IMR-90 (cell line): Measurements from ENCODE around the gene MAB21L2. TPM values are rescaled to one million over a fixed set of nuclear protein-coding genes. Genes with fewer than 3 reads are reported as not detected.
"Not testable (repeated sequence)": the region's sequence is repeated elsewhere in the genome, so short reads cannot be mapped to it uniquely, and the experiment has no call there.

Source experiments
- ATAC-seq: fragments of 200-7000 bp; cut with Tn5 transposase; 2 replicates; pipeline ENCODE4 v1.9.1; 2020; ENCODE audit warnings: low read depth, mild to moderate bottlenecking, moderate library complexity
- BruUV-seq: library from RNA; stranded (reverse); fragments of 400-500 nt; replicated peaks from 2 replicates; lab custom pipeline; 2021; lab: Mats Ljungman, UMichigan
- CTCF ChIA-PET: fragments of 300-600 bp; formaldehyde crosslinking; extraction: SDS; loops from one replicate; lab custom pipeline; 2021; ENCODE audit warnings: antibody characterized with exemption; lab: Yijun Ruan, JAX
- POLR2A ChIA-PET: fragments of 300-600 bp; sonication (Branson Sonifier 250); formaldehyde crosslinking; loops from one replicate; lab custom pipeline; 2022; ENCODE audit warnings: antibody characterized with exemption; ENCODE audit not compliant: unreplicated experiment; lab: Charles Lee
- DNase-seq: peaks from one replicate; pipeline ENCODE4 v3.0.0; 2013
- H2AFZ ChIP-seq: replicated peaks from 2 replicates; pipeline ENCODE3; 2013; ENCODE audit warnings: low read length, mild to moderate bottlenecking; ENCODE audit not compliant: poor library complexity
- H2AK5ac ChIP-seq: 2 replicates; pipeline ENCODE4 v1.6.1; 2013; ENCODE audit warnings: low read depth, low read length, inconsistent platforms
- H2AK9ac ChIP-seq: replicated peaks from 2 replicates; pipeline ENCODE3; 2013; ENCODE audit warnings: mild to moderate bottlenecking, low read depth, low read length, moderate library complexity; ENCODE audit not compliant: poor library complexity
- H2BK120ac ChIP-seq: 2 replicates; pipeline ENCODE4 v1.6.1; 2013; ENCODE audit warnings: low read depth, low read length, inconsistent platforms
- H2BK15ac ChIP-seq: 3 replicates; pipeline ENCODE4 v1.6.1; 2013; ENCODE audit warnings: low read depth, low read length, inconsistent platforms
- H2BK20ac ChIP-seq: 2 replicates; pipeline ENCODE4 v1.6.1; 2013; ENCODE audit warnings: low read depth, mild to moderate bottlenecking, inconsistent platforms, low read length, moderate library complexity
- H2BK5ac ChIP-seq: 2 replicates; pipeline ENCODE4 v1.6.1; 2013; ENCODE audit warnings: mild to moderate bottlenecking, low read depth, low read length, inconsistent platforms; ENCODE audit not compliant: poor library complexity, severe bottlenecking
- H3K14ac ChIP-seq: replicated peaks from 2 replicates; pipeline ENCODE4 v1.6.1; 2013; ENCODE audit warnings: low read depth, low read length, inconsistent platforms
- H3K18ac ChIP-seq: 2 replicates; pipeline ENCODE4 v1.6.1; 2013; ENCODE audit warnings: low read depth, low read length, control low read depth
- H3K23ac ChIP-seq: 2 replicates; pipeline ENCODE4 v1.6.1; 2013; ENCODE audit warnings: low read depth, low read length, inconsistent platforms
- H3K27ac ChIP-seq: 2 replicates; pipeline ENCODE4 v1.5.1; 2013; ENCODE audit warnings: mild to moderate bottlenecking, control low read depth, low read length; ENCODE audit not compliant: insufficient read depth
- H3K27me3 ChIP-seq: 2 replicates; pipeline ENCODE4 v1.6.1; 2013; ENCODE audit warnings: low read length; ENCODE audit not compliant: control insufficient read depth, insufficient read depth
- H3K36me3 ChIP-seq: 2 replicates; pipeline ENCODE4 v1.6.1; 2013; ENCODE audit warnings: low read length, mixed read lengths; ENCODE audit not compliant: control insufficient read depth, insufficient read depth
- H3K4ac ChIP-seq: 2 replicates; pipeline ENCODE4 v1.6.1; 2013; ENCODE audit warnings: low read depth, low read length, inconsistent platforms
- H3K4me1 ChIP-seq: 2 replicates; pipeline ENCODE4 v1.6.1; 2013; ENCODE audit warnings: low read length, mixed read lengths; ENCODE audit not compliant: control insufficient read depth, insufficient read depth
- H3K4me2 ChIP-seq: 2 replicates; pipeline ENCODE4 v1.6.1; 2013; ENCODE audit warnings: low read depth, mild to moderate bottlenecking, control low read depth, low read length, moderate library complexity
- H3K4me3 ChIP-seq: 2 replicates; pipeline ENCODE4 v1.5.1; 2013; ENCODE audit warnings: low read depth, mild to moderate bottlenecking, control low read depth, low read length, moderate library complexity; ENCODE audit not compliant: insufficient read depth
- H3K56ac ChIP-seq: 2 replicates; pipeline ENCODE4 v1.6.1; 2013; ENCODE audit warnings: low read length, inconsistent platforms; ENCODE audit not compliant: insufficient read depth; ENCODE audit errors: extremely low read depth
- H3K79me1 ChIP-seq, 2 experiments: 2 replicates each; pipeline ENCODE4 v1.6.1; 2013; ENCODE audit warnings: low read length in 2 of 2, inconsistent platforms in 1 of 2, low read depth in 1 of 2
- H3K9ac ChIP-seq: 2 replicates; pipeline ENCODE4 v1.6.1; 2013; ENCODE audit warnings: low read depth, low read length, control low read depth
- H3K9me1 ChIP-seq: 2 replicates; pipeline ENCODE4 v1.6.1; 2013; ENCODE audit warnings: low read length, inconsistent platforms; ENCODE audit not compliant: insufficient read depth
- H3K9me3 ChIP-seq: 2 replicates; pipeline ENCODE4 v1.6.1; 2013; ENCODE audit warnings: low read length; ENCODE audit not compliant: control insufficient read depth, insufficient read depth
- H4K20me1 ChIP-seq: 2 replicates; pipeline ENCODE4 v1.6.1; 2013; ENCODE audit warnings: low read length, inconsistent platforms; ENCODE audit not compliant: insufficient read depth
- H4K5ac ChIP-seq: 2 replicates; pipeline ENCODE4 v1.6.1; 2013; ENCODE audit warnings: mild to moderate bottlenecking, low read depth, low read length, control low read depth
- H4K8ac ChIP-seq, 2 experiments: 2 replicates each; pipeline ENCODE4 v1.6.1; 2013; ENCODE audit warnings: low read depth in 2 of 2, low read length in 2 of 2, control low read depth in 1 of 2, inconsistent platforms in 1 of 2
- H4K91ac ChIP-seq: 2 replicates; pipeline ENCODE4 v1.6.1; 2013; ENCODE audit warnings: low read depth, low read length, inconsistent platforms; ENCODE audit not compliant: insufficient read depth
- WGBS, 2 experiments: methylation state at CpG; one replicate each; pipeline versions ENCODE4 v1.1.5 to v1.1.7; 2013; ENCODE audit warnings: missing lambda C conversion rate in 2 of 2; ENCODE audit not compliant: insufficient read length in 1 of 2; ENCODE audit errors: extremely low coverage in 2 of 2; 5-methylcytosine and 5-hydroxymethylcytosine counted together
- dilution Hi-C: fragments of 300-500 bp; cut with HindIII; formaldehyde crosslinking; loops from one replicate; pipeline ENCODE4 v1.14.3; 2018; ENCODE audit warnings: low sequenced_read_pairs; ENCODE audit not compliant: unreplicated experiment
- in situ Hi-C: fragments of 300-500 bp; cut with MboI; formaldehyde crosslinking; loops from 3 replicates; pipeline ENCODE4 v1.14.3; 2019; ENCODE audit warnings: low sequenced_read_pairs, inconsistent platforms, mixed read lengths
- intact Hi-C: fragments of 100-400 bp; cut with micrococcal nuclease; formaldehyde crosslinking; loops from 2 replicates; pipeline ENCODE4 v1.10.0; 2022
- polyA plus RNA-seq, 3 experiments: library from polyadenylated mRNA; depleted of rRNA; stranded (reverse); fragments of >200 nt; gene quantifications; 2 replicates each; pipeline ENCODE4 v1.2.3, GENCODE V29; 2012; ENCODE audit warnings: low replicate concordance in 1 of 3
- total RNA-seq: library from RNA; depleted of rRNA; stranded (reverse); fragments of >200 nt; gene quantifications from 2 replicates; pipeline ENCODE4 v1.2.3, GENCODE V29; 2012

The MAB21L2 gene
- total and polyA plus RNA-seq, 2 of the 4 experiments (the other 2 are of a cell fraction), result 7.6 to 12.0 TPM

DNA sequence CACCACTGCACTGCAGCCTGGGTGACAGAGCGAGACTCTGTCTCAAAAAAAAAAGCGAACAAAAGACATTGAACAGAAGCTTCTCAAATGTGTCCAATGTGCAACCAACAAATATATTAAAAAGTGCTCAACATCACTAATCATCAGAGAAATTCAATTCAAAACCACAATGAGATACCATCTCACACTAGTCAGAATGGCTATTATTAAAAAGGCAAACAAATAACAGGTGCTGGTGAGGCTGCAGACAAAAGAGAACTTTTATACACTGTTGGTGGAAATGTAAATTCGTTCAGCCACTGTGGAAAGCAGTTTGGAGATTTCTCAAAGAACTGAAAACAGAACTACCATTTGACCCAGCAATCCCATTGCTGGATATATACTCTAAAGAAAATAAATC, 44.0 kb upstream of the MAB21L2 start:
- H3K4me2 ChIP-seq, in situ Hi-C loops, H4K8ac ChIP-seq, H3K27ac ChIP-seq, intact Hi-C loops, H3K4ac ChIP-seq, BruUV-seq, H3K23ac ChIP-seq, H3K14ac ChIP-seq, H4K20me1 ChIP-seq, H3K18ac ChIP-seq, ATAC-seq, H3K4me3 ChIP-seq, H2AK5ac ChIP-seq, CTCF ChIA-PET, dilution Hi-C loops, DNase-seq, H3K9me3 ChIP-seq, H4K91ac ChIP-seq, H2BK15ac ChIP-seq, H2AK9ac ChIP-seq, H3K36me3 ChIP-seq, H3K9me1 ChIP-seq, H4K5ac ChIP-seq, H2BK120ac ChIP-seq, H3K27me3 ChIP-seq, H2AFZ ChIP-seq, H3K79me1 ChIP-seq, H3K56ac ChIP-seq, H2BK5ac ChIP-seq, POLR2A ChIA-PET, H2BK20ac ChIP-seq, H3K9ac ChIP-seq, H3K4me1 ChIP-seq: not testable (repeated sequence)
- no CpG with 5 or more reads among the region's 3 CpGs for WGBS, 2 experiments
